Left lobe of liver (tissue), 2 donors: ENCODE results near the gene MYOG. TPM values are rescaled to one million over a fixed set of nuclear protein-coding genes. Genes with fewer than 3 reads are reported as not detected.

ENCODE experiments used
- ATAC-seq: fragments of 200-7000 bp; cut with Tn5 transposase; one replicate; pipeline ENCODE4 v1.9.1; 2020; ENCODE audit warnings: mild to moderate bottlenecking, moderate library complexity
- DNase-seq: peaks from one replicate; pipeline ENCODE4 v3.0.0-alpha.2; 2020; ENCODE audit warnings: low spot score
- total RNA-seq: library from RNA; stranded (reverse); gene quantifications from one replicate; pipeline ENCODE4 v1.2.1, GENCODE V29; 2021
- donor health status: DM: no; HTN: no; CAD: no; lungs with moderate emphysema.
- donor health status: DM: no; HTN: yes; CAD: no.

MYOG gene
- total RNA-seq, 1 donor from 2014 or later, result not detected

- DNase-seq (no peak), ATAC-seq (no peak)
Observed at GRCh38 chr1:203073469-203073868, 12.3 kb downstream of the MYOG start.

GRCh38 chr1:203072911-203073310, 12.9 kb downstream of the MYOG start:
- ATAC-seq (no peak), DNase-seq (no peak)

- ATAC-seq (no peak), DNase-seq (no peak)
Observed at GRCh38 chr1:203072002-203072602, 13.7 kb downstream of the MYOG start.

GRCh38 chr1:203069030-203069747, 16.6 kb downstream of the MYOG start:
- ATAC-seq (no peak), DNase-seq (no peak)

GRCh38 chr1:203066965-203067364, 18.8 kb downstream of the MYOG start:
- no peak for ATAC-seq
- DNase-seq, result no peak

- DNase-seq (no peak), ATAC-seq (no peak)
Observed at GRCh38 chr1:203065986-203066385, 19.8 kb downstream of the MYOG start.

GRCh38 chr1:203065191-203065590, 20.6 kb downstream of the MYOG start:
- DNase-seq (no peak), ATAC-seq (no peak)

- DNase-seq, result no peak
- no peak for ATAC-seq
Observed at GRCh38 chr1:203063287-203063686, 22.5 kb downstream of the MYOG start.

- no peak for ATAC-seq
- no peak for DNase-seq
Observed at GRCh38 chr1:203060115-203060514, 25.7 kb downstream of the MYOG start.

GRCh38 chr1:203059485-203059884, 26.3 kb downstream of the MYOG start:
- DNase-seq (no peak), ATAC-seq (no peak)

GRCh38 chr1:203058676-203058935, 27.2 kb downstream of the MYOG start:
- no peak for ATAC-seq
- DNase-seq, result no peak

- DNase-seq, result no peak
- ATAC-seq, result peak; percentile 24
Observed at GRCh38 chr1:203057911-203058675, 27.7 kb downstream of the MYOG start.

GRCh38 chr1:203056516-203056915, 29.3 kb downstream of the MYOG start:
- ATAC-seq (no peak), DNase-seq (no peak)

- no peak for ATAC-seq
- no peak for DNase-seq
Observed at GRCh38 chr1:203056012-203056411, 29.8 kb downstream of the MYOG start.

GRCh38 chr1:203055161-203055799, 30.5 kb downstream of the MYOG start:
- ATAC-seq (no peak), DNase-seq (no peak)

GRCh38 chr1:203054642-203055041, 31.2 kb downstream of the MYOG start:
- DNase-seq (no peak), ATAC-seq (no peak)

GRCh38 chr1:203054184-203054583, 31.6 kb downstream of the MYOG start:
- DNase-seq (no peak), ATAC-seq (no peak)

GRCh38 chr1:203052601-203053000, 33.2 kb downstream of the MYOG start:
- DNase-seq (no peak), ATAC-seq (no peak)

GRCh38 chr1:203051841-203052324, 33.9 kb downstream of the MYOG start:
- DNase-seq (no peak), ATAC-seq (no peak)

GRCh38 chr1:203050826-203051225, 35.0 kb downstream of the MYOG start:
- no peak for DNase-seq
- ATAC-seq, result no peak

GRCh38 chr1:203049576-203050180, 36.1 kb downstream of the MYOG start:
- no peak for DNase-seq
- ATAC-seq, result no peak
